SK-N-MC (cell line): ENCODE measurements around the gene NFIL3.
"Not testable (repeated sequence)": the region's sequence is repeated elsewhere in the genome, so short reads cannot be mapped to it uniquely, and the experiment has no call there.

ENCODE experiments used
- DNase-seq: peaks from one replicate; pipeline ENCODE4 v3.0.0-alpha.2; 2011; ENCODE audit warnings: low read depth, low spot score
- H3K27ac ChIP-seq: fragments of 200-600 bp; sonication (generic); 2 replicates; pipeline ENCODE4 v1.5.1; 2016; ENCODE audit warnings: mixed run types
- H3K36me3 ChIP-seq: fragments of 200-600 bp; sonication (generic); 2 replicates; pipeline ENCODE4 v1.6.1; 2017; ENCODE audit warnings: antibody characterized with exemption, low read length, mixed read lengths; ENCODE audit not compliant: insufficient read depth
- H3K4me3 ChIP-seq: fragments of 200-600 bp; sonication (generic); 2 replicates; pipeline ENCODE4 v1.5.1; 2016
- H3K9ac ChIP-seq: fragments of 200-600 bp; sonication (generic); 2 replicates; pipeline ENCODE4 v1.8.0; 2017; ENCODE audit warnings: mixed run types, mixed read lengths; ENCODE audit not compliant: insufficient read length
- H3K9me3 ChIP-seq: fragments of 200-600 bp; sonication (generic); 2 replicates; pipeline ENCODE4 v1.6.1; 2017; ENCODE audit warnings: low read depth, mild to moderate bottlenecking, antibody characterized with exemption, low read length, moderate library complexity, mixed read lengths
- EZH2 ChIP-seq: fragments of 200-600 bp; sonication (generic); IDR thresholded peaks from one replicate; pipeline ENCODE4 v1.6.1; 2017; ENCODE audit warnings: antibody characterized with exemption
- FOXP2 ChIP-seq: optimal IDR thresholded peaks from 2 replicates; pipeline ENCODE3; 2011; ENCODE audit warnings: mild to moderate bottlenecking, moderate library complexity; ENCODE audit not compliant: insufficient read depth; ENCODE audit errors: extremely low read length, control extremely low read depth
- POLR2AphosphoS5 ChIP-seq: IDR thresholded peaks from 2 replicates; pipeline ENCODE4 v1.6.1; 2012; ENCODE audit warnings: mild to moderate bottlenecking, low read depth, low read length, borderline replicate concordance

Gene NFIL3

DNA sequence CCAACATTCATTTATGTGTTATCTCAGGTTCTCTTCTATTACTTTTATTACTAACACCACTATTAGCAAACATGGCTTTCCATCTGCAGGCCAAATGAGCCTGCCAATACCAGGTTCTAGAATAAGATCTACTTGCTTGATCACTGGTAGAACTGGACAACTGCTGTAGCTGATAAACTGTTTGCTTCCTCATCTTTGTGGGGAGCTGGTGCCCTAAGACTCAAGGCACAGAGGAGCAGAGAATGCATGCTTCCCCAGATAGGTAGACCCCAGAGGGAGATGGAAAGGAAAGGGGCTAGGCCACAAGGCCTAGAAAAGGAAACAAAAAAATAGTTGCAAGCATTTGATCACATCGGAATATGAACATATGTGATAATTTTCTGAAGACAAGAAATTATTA lies 31.2 kb downstream of the NFIL3 start:
- DNase-seq, result no peak
- Histone ChIP-seq H3K27ac (no peak overlapping the region), H3K4me3 (no peak overlapping the region), H3K9ac (no peak overlapping the region), H3K36me3 (no peaks in the 10 kb centered on the region), H3K9me3 (no peaks in the 10 kb centered on the region)
- TF ChIP-seq POLR2AphosphoS5 (no peak), EZH2 (no peak), FOXP2 (no peak)

DNA sequence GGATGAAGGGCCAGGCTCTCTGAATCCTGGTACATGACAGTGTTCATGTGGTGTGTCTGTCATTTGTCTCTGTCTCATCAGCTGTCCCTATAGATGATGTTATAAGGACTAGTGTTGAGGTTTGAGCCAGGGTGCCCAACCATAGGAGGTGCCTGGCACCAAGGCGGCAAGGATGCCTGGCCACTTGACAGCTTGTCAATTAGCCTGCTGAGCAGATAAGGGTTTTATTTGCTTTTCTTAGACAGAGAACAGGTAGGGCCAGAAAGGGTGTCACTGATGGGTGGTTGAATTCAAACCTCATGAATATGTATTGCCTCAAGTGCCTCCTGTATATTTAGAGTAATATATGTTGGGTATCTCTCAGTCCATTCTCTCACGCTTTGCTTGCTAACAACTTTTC lies 31.8 kb downstream of the NFIL3 start:
- no peak for DNase-seq
- Histone ChIP-seq H3K9me3 (no peaks in the 10 kb centered on the region), H3K4me3 (no peak overlapping the region), H3K36me3 (no peaks in the 10 kb centered on the region), H3K27ac (no peak overlapping the region), H3K9ac (no peak overlapping the region)
- TF ChIP-seq EZH2 (no peak), POLR2AphosphoS5 (no peak), FOXP2 (no peak)

DNA sequence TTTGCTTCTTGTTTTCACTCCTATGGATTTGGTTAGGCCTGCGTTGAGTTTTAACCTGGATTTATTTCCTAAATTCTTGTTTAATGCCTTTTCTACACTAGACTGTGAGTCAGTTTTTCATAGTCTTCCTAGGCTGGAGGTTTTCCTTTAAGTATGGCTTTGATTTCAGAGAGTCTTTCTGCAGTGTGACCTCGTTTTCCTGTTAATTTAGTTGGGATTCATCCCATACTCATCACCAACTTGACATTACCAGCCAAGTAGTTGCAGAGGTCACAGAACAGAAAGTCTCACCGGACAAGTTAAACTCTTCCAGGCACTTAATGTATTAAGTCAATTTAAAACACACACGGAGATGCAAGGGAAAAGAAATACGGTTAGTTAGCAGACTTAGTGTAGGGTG lies 32.2 kb downstream of the NFIL3 start:
- TF ChIP-seq POLR2AphosphoS5 (no peak), EZH2 (no peak), FOXP2 (no peak)
- Histone ChIP-seq H3K36me3 (no peaks in the 10 kb centered on the region), H3K4me3 (no peak overlapping the region), H3K9me3 (no peaks in the 10 kb centered on the region), H3K9ac (no peak overlapping the region), H3K27ac (no peak overlapping the region)
- DNase-seq, result no peak

DNA sequence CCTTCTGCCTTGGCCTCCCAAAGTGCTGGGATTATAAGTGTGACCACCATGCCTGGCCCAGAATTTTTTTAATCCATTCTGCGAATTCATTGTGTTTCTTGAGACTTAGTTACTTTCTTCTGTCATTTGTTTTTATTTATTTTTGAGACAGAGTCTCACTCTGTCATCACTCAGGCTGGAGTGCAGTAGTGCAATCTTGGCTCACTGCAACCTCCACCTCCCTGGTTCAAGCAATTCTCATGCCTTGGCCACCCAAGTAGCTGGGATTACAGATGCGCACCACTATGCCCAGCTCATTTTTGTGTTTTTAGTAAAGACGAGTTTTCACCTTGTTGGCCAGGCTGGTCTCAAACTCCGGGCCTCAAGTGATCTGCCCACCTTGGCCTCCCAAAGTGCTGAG lies 33.9 kb downstream of the NFIL3 start:
- H3K27ac ChIP-seq, H3K4me3 ChIP-seq, H3K9ac ChIP-seq, H3K9me3 ChIP-seq, DNase-seq, H3K36me3 ChIP-seq: not testable (repeated sequence)

DNA sequence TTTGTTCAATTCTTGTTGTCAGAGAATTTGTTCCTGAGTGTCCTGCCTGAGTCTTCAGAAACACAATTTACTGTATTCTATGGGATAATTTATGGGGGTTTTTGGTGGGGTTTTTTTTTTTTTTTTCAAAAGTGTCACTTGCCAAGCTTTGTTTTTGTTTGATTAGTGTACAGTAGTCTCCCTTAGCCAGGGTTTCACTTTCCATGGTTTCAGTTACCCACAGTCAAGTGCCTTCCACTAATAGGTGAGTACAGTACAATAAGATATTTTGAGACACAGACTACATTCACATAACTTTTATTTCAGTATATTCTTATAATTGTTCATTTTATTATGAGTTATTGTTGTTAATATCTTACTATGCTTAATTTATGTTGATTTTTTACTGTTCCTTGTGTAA lies 36.9 kb downstream of the NFIL3 start:
- no peak overlapping the region for H3K4me3 ChIP-seq
- no peak overlapping the region for H3K27ac ChIP-seq
- DNase-seq, result no peak
- H3K36me3 ChIP-seq, result no peaks in the 10 kb centered on the region
- no peak for TF ChIP-seq FOXP2
- no peak for TF ChIP-seq POLR2AphosphoS5
- TF ChIP-seq EZH2, result no peak
- no peaks in the 10 kb centered on the region for H3K9me3 ChIP-seq
- no peak overlapping the region for H3K9ac ChIP-seq

DNA sequence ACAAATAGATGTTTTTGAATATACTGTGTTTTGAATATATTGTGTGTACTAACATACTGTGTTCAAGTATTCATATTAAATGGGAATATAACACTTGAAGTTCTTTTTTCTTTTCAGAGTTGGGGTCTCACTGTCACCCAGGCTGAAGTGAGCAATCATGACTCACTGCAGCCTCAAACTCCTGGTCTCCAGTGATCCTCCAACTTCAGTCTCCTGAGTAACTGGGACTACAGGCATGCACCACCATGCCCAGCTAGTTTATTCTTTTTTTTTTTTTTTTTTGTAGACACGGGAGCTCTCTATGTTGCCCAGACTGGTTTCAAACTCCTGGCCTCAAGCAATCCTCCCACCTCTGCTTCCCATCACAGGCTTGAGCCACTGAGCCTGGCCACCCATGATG lies 38.7 kb downstream of the NFIL3 start:
- no peak overlapping the region for H3K4me3 ChIP-seq
- DNase-seq, result no peak
- H3K27ac ChIP-seq, result no peak overlapping the region
- no peaks in the 10 kb centered on the region for H3K36me3 ChIP-seq
- H3K9ac ChIP-seq, result no peak overlapping the region
- TF ChIP-seq EZH2 (no peak), FOXP2 (no peak), POLR2AphosphoS5 (no peak)
- H3K9me3 ChIP-seq, result no peaks in the 10 kb centered on the region

DNA sequence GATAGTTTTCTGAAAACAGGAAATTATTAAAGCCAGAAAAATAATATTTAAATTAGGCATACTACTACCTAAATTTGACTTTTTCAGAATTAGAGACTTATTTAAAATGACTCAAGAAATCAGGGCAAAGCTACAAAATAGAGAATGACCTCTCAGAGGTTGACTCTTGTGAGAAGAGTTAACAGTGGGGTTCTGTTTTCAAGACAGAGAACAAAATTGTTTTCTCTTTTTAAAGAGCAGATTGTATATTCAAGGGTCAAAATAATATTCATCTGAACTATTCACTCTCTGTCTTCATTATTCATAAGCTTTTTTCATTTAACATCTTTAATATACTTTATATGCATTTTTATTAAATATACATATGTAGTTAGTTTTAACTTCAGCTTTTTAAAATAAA lies 40.1 kb downstream of the NFIL3 start:
- Histone ChIP-seq H3K27ac (no peak overlapping the region), H3K4me3 (no peak overlapping the region), H3K9me3 (no peaks in the 10 kb centered on the region), H3K36me3 (no peaks in the 10 kb centered on the region), H3K9ac (no peak overlapping the region)
- no peak for TF ChIP-seq FOXP2
- TF ChIP-seq EZH2, result no peak
- DNase-seq, result no peak

DNA sequence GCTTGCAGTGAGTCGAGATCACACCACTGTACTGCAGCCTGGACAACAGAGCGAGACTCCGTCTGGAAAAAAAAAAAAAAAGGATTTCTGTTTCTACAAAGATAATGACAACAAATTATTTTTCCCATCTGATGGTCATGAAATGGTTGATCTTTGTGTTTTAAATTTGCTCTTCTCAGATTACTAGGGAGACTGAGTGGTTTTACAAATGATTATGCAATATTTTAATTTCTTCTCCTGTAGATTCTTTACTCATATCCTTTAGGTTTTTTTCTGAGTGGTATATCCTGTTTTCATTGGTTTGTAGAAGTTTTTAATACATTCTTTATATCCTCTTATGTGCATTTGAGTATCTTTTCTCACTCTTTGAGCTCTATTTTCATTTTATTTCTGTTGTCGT lies 41.3 kb downstream of the NFIL3 start:
- no peaks in the 10 kb centered on the region for H3K9me3 ChIP-seq
- no peak overlapping the region for H3K9ac ChIP-seq
- H3K4me3 ChIP-seq, result no peak overlapping the region
- H3K27ac ChIP-seq, result no peak overlapping the region
- H3K36me3 ChIP-seq, result no peaks in the 10 kb centered on the region
- DNase-seq, result no peak
- no peak for TF ChIP-seq POLR2AphosphoS5
- no peak for TF ChIP-seq EZH2
- no peak for TF ChIP-seq FOXP2

DNA sequence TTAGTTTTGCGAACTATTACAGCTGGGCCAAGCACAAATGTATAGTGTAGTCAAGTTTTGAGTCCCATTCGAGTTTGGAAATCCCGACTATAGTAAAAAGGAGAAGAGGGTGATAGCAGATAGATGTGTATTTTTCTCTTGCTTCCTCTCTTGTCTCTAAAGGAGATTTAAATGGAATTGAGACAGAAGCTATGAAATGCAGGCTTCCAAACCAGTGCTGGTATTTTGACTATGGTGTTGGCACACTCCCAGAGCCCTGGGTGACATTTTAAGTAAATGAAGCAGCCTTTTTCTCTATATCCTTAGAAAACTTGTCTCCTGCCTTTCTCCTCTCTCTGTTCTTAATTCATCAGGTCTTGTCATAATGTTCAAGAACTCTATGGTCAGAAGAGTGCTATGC lies 44.2 kb downstream of the NFIL3 start:
- DNase-seq, result no peak
- no peak overlapping the region for H3K4me3 ChIP-seq

More for the DNA sequence above, 44.2 kb downstream of the NFIL3 start:
- Histone ChIP-seq H3K9me3 (no peaks in the 10 kb centered on the region), H3K9ac (no peak overlapping the region), H3K27ac (no peak overlapping the region), H3K36me3 (no peaks in the 10 kb centered on the region)
- no peak for TF ChIP-seq POLR2AphosphoS5
- no peak for TF ChIP-seq EZH2
- TF ChIP-seq FOXP2, result no peak
